ENCODE results near the gene IMPDH1. TPM values are rescaled to one million over a fixed set of nuclear protein-coding genes. Genes with fewer than 3 reads are reported as not detected.

Gene IMPDH1
- total and polyA plus RNA-seq, 4 donors = 2.4 to 11.1 (median 5.2) TPM

DNA sequence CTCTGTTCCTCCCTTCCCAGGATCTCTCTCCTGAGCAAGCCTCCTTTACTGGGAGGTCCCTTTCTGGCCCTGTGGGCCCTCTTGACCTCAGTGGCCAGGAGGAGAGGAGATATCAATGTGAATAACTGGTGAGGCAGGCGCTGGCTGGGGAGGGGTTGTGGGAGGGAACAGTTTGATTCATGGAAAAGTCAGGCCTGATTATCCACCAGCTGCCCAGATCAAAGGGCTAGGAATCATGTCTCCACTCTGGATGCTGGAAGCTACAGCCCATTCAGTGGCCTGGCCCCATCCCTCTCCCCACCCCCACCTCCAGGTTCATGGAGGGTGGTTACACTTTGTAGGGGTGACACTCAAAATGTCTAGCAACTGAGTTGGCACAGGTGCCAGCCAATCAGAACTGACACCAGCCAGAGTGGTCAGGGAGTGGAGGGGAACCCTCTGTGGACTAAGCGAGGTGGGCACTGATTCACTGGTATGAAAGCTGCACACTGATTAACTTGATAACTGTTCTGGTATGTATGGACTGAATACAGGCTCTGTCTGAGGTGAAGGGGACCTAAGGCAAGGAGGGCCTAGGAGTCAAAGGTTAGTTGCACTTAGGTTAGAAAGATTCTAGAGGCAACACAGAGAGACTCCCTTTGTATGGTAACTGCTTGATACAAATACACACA lies 53.1 kb downstream of the IMPDH1 start:
- Histone ChIP-seq H3K27ac (ENCODE audit: low read depth in 1 of 2, low read length in 2 of 2) (no peak overlapping the region), H3K9ac (ENCODE audit: low read depth in 1 of 2, low read length in 2 of 2) (no peak overlapping the region), H3K4me1 (ENCODE audit: control insufficient read depth in 4 of 4, insufficient read depth in 4 of 4, low read length in 3 of 4) (peaks cover 4 to 18% (median 11%) of the 10 kb centered on the region in 4 donors), H3K9me3 (ENCODE audit: control insufficient read depth in 4 of 4, low read length in 3 of 4) (no peaks in the 10 kb centered on the region), H3K4me3 (ENCODE audit: low read depth in 1 of 3, low read length in 3 of 3) (no peak overlapping the region), H3K27me3 (ENCODE audit: control insufficient read depth in 4 of 4, insufficient read depth in 4 of 4, low read length in 3 of 4) (peaks cover 0 to 9% (median 0%) of the 10 kb centered on the region in 4 donors), H3K36me3 (ENCODE audit: control insufficient read depth in 4 of 4, insufficient read depth in 3 of 4, low read depth in 1 of 4, low read length in 3 of 4) (no peaks in the 10 kb centered on the region)
- 95% methylated on average over 2 of the region's 2 CpGs for WGBS
- TF ChIP-seq SP1 (IDR thresholded peaks at IDR 0.05) = no peak
- DNase-seq (ENCODE audit: low spot score) = no peak

DNA sequence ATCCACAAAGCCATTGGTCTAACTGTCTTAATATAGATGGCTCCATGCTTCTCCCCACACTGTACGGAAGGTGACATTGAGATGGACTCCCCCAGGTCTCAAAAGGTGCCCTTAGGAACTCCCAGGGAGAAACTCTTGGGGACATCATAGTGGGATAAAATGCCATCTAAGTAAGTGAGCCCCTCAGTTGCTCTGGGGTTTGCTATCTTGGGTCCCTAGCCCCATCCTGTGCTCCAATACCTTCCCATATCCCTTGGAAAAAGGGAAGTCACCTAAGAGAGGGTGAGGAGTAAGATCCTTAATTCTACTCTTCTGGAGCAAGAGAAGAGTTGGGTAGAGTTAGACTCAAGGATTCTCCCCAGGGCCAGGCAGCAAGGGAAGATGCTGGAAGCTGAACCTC lies 56.2 kb downstream of the IMPDH1 start:
- peaks cover 4 to 14% (median 9%) of the 10 kb centered on the region in 4 donors for H3K4me1 ChIP-seq (ENCODE audit: control insufficient read depth in 4 of 4, insufficient read depth in 4 of 4, low read length in 3 of 4)
- TF ChIP-seq, protein P1, sequence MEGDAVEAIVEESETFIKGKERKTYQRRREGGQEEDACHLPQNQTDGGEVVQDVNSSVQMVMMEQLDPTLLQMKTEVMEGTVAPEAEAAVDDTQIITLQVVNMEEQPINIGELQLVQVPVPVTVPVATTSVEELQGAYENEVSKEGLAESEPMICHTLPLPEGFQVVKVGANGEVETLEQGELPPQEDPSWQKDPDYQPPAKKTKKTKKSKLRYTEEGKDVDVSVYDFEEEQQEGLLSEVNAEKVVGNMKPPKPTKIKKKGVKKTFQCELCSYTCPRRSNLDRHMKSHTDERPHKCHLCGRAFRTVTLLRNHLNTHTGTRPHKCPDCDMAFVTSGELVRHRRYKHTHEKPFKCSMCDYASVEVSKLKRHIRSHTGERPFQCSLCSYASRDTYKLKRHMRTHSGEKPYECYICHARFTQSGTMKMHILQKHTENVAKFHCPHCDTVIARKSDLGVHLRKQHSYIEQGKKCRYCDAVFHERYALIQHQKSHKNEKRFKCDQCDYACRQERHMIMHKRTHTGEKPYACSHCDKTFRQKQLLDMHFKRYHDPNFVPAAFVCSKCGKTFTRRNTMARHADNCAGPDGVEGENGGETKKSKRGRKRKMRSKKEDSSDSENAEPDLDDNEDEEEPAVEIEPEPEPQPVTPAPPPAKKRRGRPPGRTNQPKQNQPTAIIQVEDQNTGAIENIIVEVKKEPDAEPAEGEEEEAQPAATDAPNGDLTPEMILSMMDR (IDR thresholded peaks at IDR 0.05; ENCODE audit: low read depth, low read length, missing input control) = no peak
- no peak for TF ChIP-seq RXRA (IDR thresholded peaks at IDR 0.05)
- TF ChIP-seq, protein P2, sequence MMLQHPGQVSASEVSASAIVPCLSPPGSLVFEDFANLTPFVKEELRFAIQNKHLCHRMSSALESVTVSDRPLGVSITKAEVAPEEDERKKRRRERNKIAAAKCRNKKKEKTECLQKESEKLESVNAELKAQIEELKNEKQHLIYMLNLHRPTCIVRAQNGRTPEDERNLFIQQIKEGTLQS (IDR thresholded peaks at IDR 0.05) = no peak
- no peak for TF ChIP-seq EGR1 (IDR thresholded peaks at IDR 0.05; ENCODE audit: low read depth in 2 of 2)
- H3K9me3 ChIP-seq (ENCODE audit: control insufficient read depth in 4 of 4, low read length in 3 of 4) = no peaks in the 10 kb centered on the region
- H3K27ac ChIP-seq (ENCODE audit: low read depth in 1 of 2, low read length in 2 of 2) = no peak overlapping the region
- peaks cover 0 to 9% (median 0%) of the 10 kb centered on the region in 4 donors for H3K27me3 ChIP-seq (ENCODE audit: control insufficient read depth in 4 of 4, insufficient read depth in 4 of 4, low read length in 3 of 4)
- no peak for DNase-seq (ENCODE audit: low spot score)
- WGBS = 95% methylated on average over 1 of the region's 1 CpG
- H3K9ac ChIP-seq (ENCODE audit: low read depth in 1 of 2, low read length in 2 of 2) = no peak overlapping the region
- H3K4me3 ChIP-seq (ENCODE audit: low read depth in 1 of 3, low read length in 3 of 3) = no peak overlapping the region
- H3K36me3 ChIP-seq (ENCODE audit: control insufficient read depth in 4 of 4, insufficient read depth in 3 of 4, low read depth in 1 of 4, low read length in 3 of 4) = no peaks in the 10 kb centered on the region

DNA sequence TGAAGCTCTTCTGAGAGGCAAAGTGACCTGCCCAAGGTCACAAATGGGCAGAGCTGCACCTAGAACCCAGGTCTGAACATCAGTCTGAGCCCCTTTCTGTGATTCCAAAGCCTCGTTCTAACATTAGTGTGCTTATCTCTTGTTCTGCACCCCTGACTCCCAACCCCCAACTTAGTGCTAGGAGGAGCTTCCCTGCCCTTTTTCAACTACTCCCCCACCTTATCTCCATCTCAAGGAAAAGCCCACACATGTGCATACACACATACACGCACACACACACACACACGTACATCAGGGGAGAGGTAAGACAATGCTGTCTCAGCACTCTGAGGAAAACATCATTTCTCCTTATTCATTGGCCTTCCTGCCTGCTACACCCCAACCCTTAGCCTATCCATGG lies 56.6 kb downstream of the IMPDH1 start:
- H3K27me3 ChIP-seq (ENCODE audit: control insufficient read depth in 4 of 4, insufficient read depth in 4 of 4, low read length in 3 of 4) = peaks cover 0 to 9% (median 0%) of the 10 kb centered on the region in 4 donors
- DNase-seq (ENCODE audit: low spot score) = no peak
- H3K9me3 ChIP-seq (ENCODE audit: control insufficient read depth in 4 of 4, low read length in 3 of 4) = no peaks in the 10 kb centered on the region
- no peak overlapping the region for H3K9ac ChIP-seq (ENCODE audit: low read depth in 1 of 2, low read length in 2 of 2)
- WGBS = 81% methylated on average over 3 of the region's 3 CpGs
- H3K36me3 ChIP-seq (ENCODE audit: control insufficient read depth in 4 of 4, insufficient read depth in 3 of 4, low read depth in 1 of 4, low read length in 3 of 4) = no peaks in the 10 kb centered on the region
- H3K4me3 ChIP-seq (ENCODE audit: low read depth in 1 of 3, low read length in 3 of 3) = no peak overlapping the region
- H3K4me1 ChIP-seq (ENCODE audit: control insufficient read depth in 4 of 4, insufficient read depth in 4 of 4, low read length in 3 of 4) = peaks cover 4 to 14% (median 9%) of the 10 kb centered on the region in 4 donors
- H3K27ac ChIP-seq (ENCODE audit: low read depth in 1 of 2, low read length in 2 of 2) = no peak overlapping the region
- TF ChIP-seq, protein P2 (IDR thresholded peaks at IDR 0.05) = no peak
- TF ChIP-seq SP1 (IDR thresholded peaks at IDR 0.05) (no peak), EGR1 (IDR thresholded peaks at IDR 0.05; ENCODE audit: low read depth in 2 of 2) (no peak), NR2F2 (IDR thresholded peaks at IDR 0.05) (no peak), HNF4G (IDR thresholded peaks at IDR 0.05) (no peak), RXRA (IDR thresholded peaks at IDR 0.05) (no peak), RAD21 (IDR thresholded peaks at IDR 0.05) (no peak), JUND (IDR thresholded peaks at IDR 0.05) (no peak), FOXA1 (IDR thresholded peaks at IDR 0.05) (no peak), FOXA2 (IDR thresholded peaks at IDR 0.05) (no peak), YY1 (IDR thresholded peaks at IDR 0.05) (no peak), HNF4A (conservative IDR thresholded peaks at IDR 0.05) (no peak), GABPA (IDR thresholded peaks at IDR 0.05 in 1 of 2, conservative IDR thresholded peaks at IDR 0.05 in 1 of 2) (no peak), TAF1 (conservative IDR thresholded peaks at IDR 0.05) (no peak)
- TF ChIP-seq, protein P3, sequence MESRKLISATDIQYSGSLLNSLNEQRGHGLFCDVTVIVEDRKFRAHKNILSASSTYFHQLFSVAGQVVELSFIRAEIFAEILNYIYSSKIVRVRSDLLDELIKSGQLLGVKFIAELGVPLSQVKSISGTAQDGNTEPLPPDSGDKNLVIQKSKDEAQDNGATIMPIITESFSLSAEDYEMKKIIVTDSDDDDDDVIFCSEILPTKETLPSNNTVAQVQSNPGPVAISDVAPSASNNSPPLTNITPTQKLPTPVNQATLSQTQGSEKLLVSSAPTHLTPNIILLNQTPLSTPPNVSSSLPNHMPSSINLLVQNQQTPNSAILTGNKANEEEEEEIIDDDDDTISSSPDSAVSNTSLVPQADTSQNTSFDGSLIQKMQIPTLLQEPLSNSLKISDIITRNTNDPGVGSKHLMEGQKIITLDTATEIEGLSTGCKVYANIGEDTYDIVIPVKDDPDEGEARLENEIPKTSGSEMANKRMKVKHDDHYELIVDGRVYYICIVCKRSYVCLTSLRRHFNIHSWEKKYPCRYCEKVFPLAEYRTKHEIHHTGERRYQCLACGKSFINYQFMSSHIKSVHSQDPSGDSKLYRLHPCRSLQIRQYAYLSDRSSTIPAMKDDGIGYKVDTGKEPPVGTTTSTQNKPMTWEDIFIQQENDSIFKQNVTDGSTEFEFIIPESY (IDR thresholded peaks at IDR 0.05) = no peak
- TF ChIP-seq, protein P4, sequence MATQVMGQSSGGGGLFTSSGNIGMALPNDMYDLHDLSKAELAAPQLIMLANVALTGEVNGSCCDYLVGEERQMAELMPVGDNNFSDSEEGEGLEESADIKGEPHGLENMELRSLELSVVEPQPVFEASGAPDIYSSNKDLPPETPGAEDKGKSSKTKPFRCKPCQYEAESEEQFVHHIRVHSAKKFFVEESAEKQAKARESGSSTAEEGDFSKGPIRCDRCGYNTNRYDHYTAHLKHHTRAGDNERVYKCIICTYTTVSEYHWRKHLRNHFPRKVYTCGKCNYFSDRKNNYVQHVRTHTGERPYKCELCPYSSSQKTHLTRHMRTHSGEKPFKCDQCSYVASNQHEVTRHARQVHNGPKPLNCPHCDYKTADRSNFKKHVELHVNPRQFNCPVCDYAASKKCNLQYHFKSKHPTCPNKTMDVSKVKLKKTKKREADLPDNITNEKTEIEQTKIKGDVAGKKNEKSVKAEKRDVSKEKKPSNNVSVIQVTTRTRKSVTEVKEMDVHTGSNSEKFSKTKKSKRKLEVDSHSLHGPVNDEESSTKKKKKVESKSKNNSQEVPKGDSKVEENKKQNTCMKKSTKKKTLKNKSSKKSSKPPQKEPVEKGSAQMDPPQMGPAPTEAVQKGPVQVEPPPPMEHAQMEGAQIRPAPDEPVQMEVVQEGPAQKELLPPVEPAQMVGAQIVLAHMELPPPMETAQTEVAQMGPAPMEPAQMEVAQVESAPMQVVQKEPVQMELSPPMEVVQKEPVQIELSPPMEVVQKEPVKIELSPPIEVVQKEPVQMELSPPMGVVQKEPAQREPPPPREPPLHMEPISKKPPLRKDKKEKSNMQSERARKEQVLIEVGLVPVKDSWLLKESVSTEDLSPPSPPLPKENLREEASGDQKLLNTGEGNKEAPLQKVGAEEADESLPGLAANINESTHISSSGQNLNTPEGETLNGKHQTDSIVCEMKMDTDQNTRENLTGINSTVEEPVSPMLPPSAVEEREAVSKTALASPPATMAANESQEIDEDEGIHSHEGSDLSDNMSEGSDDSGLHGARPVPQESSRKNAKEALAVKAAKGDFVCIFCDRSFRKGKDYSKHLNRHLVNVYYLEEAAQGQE (IDR thresholded peaks at IDR 0.05) = no peak
- TF ChIP-seq, protein P5, sequence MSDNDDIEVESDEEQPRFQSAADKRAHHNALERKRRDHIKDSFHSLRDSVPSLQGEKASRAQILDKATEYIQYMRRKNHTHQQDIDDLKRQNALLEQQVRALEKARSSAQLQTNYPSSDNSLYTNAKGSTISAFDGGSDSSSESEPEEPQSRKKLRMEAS (IDR thresholded peaks at IDR 0.05) = no peak
